Astrocyte (in vitro differentiated cells and primary cell): ENCODE results near the gene TBC1D16.

Source experiments
- CTCF ChIP-seq: IDR thresholded peaks from 2 replicates; pipeline ENCODE4 v1.5.1; 2011; ENCODE audit warnings: low read depth, mild to moderate bottlenecking, inconsistent platforms, low read length, moderate library complexity; ENCODE audit not compliant: insufficient read depth
- EZH2 ChIP-seq: IDR thresholded peaks from 2 replicates; pipeline ENCODE4 v1.6.1; 2012; ENCODE audit warnings: mild to moderate bottlenecking, low read length, inconsistent platforms; ENCODE audit not compliant: insufficient read depth

GRCh38 chr17:79955167-79955549 lies 80.5 kb downstream of the TBC1D16 start:
- TF ChIP-seq CTCF (no peak), EZH2 (no peak)
